NCI-H82 (cell line): Measurements from ENCODE around the gene TBXAS1.

ENCODE experiments used
- DNase-seq: peaks from one replicate; lab custom pipeline; 2025; lab: John Stamatoyannopoulos, UW

Gene TBXAS1

GRCh38 chr7:139982927-139983920 is 154.2 kb downstream of the TBXAS1 start:
- no peak for DNase-seq

GRCh38 chr7:139984642-139985539 is 155.8 kb downstream of the TBXAS1 start:
- peak; percentile 8 for DNase-seq

- no peak for DNase-seq
These were observed 156.7 kb downstream of the TBXAS1 start for GRCh38 chr7:139985811-139986210.

- DNase-seq: no peak
These were observed 158.8 kb downstream of the TBXAS1 start for GRCh38 chr7:139987691-139988516.

- DNase-seq: no peak
These were observed 160.5 kb downstream of the TBXAS1 start for GRCh38 chr7:139989366-139990141.

- no peak for DNase-seq
These were observed 161.1 kb downstream of the TBXAS1 start for GRCh38 chr7:139990142-139990535.

GRCh38 chr7:139990571-139991268 is 161.7 kb downstream of the TBXAS1 start:
- no peak for DNase-seq

GRCh38 chr7:139991269-139991666 is 162.2 kb downstream of the TBXAS1 start:
- no peak for DNase-seq

GRCh38 chr7:139991911-139992310 is 162.8 kb downstream of the TBXAS1 start:
- no peak for DNase-seq

GRCh38 chr7:139992353-139993044 is 163.4 kb downstream of the TBXAS1 start:
- peak; percentile 18 for DNase-seq

GRCh38 chr7:139993169-139993568 is 164.1 kb downstream of the TBXAS1 start:
- DNase-seq: no peak

- no peak for DNase-seq
These were observed 164.5 kb downstream of the TBXAS1 start for GRCh38 chr7:139993592-139993991.

- DNase-seq: no peak
These were observed 165.3 kb downstream of the TBXAS1 start for GRCh38 chr7:139994356-139994755.

- DNase-seq: no peak
These were observed 166.2 kb downstream of the TBXAS1 start for GRCh38 chr7:139995017-139995915.

- DNase-seq: no peak
These were observed 169.5 kb downstream of the TBXAS1 start for GRCh38 chr7:139998572-139998971.

- peak; percentile 29 for DNase-seq
These were observed 170.5 kb downstream of the TBXAS1 start for GRCh38 chr7:139999516-139999915.

GRCh38 chr7:140000666-140001268 is 171.7 kb downstream of the TBXAS1 start:
- DNase-seq: no peak

- peak; percentile 66 for DNase-seq
These were observed 174.9 kb downstream of the TBXAS1 start for GRCh38 chr7:140003913-140004382.
